Measurements from ENCODE around the gene GNG2.

GRCh38 chr14:51933191-51933590, 72.8 kb downstream of the GNG2 start:
- TF ChIP-seq CTCF (IDR thresholded peaks at IDR 0.05) = no peak
- no peak for TF ChIP-seq POLR2AphosphoS5 (IDR thresholded peaks at IDR 0.05)

Measured in suprapubic skin (tissue), 3 donors.